ENCODE results near the gene CCM2L.

Gene CCM2L

GRCh38 chr20:31990641-31991338 lies 19.4 kb upstream of the CCM2L start:
- Histone ChIP-seq H3K27ac (no peak overlapping the region), H3K4me3 (no peak overlapping the region)

GRCh38 chr20:31991339-31991705 lies 18.9 kb upstream of the CCM2L start:
- Histone ChIP-seq H3K4me3 (no peak overlapping the region), H3K27ac (no peak overlapping the region)

- no peak overlapping the region for H3K4me3 ChIP-seq
- no peak overlapping the region for H3K27ac ChIP-seq
Observed at GRCh38 chr20:31992086-31992485, 18.2 kb upstream of the CCM2L start.

GRCh38 chr20:31996996-31997395 lies 13.2 kb upstream of the CCM2L start:
- Histone ChIP-seq H3K27ac (no peak overlapping the region), H3K4me3 (no peak overlapping the region)

GRCh38 chr20:31998246-31998645 lies 12.0 kb upstream of the CCM2L start:
- H3K4me3 ChIP-seq: no peak overlapping the region
- H3K27ac ChIP-seq: no peak overlapping the region

GRCh38 chr20:32003325-32003724 lies 6.9 kb upstream of the CCM2L start:
- H3K4me3 ChIP-seq: no peak overlapping the region

GRCh38 chr20:32004963-32005362 lies 5.3 kb upstream of the CCM2L start:
- Histone ChIP-seq H3K27ac (no peak overlapping the region), H3K4me3 (no peak overlapping the region)

More at GRCh38 chr20:32003325-32003724, 6.9 kb upstream of the CCM2L start:
- no peak overlapping the region for H3K27ac ChIP-seq

GRCh38 chr20:32006053-32006452 lies 4.2 kb upstream of the CCM2L start:
- H3K4me3 ChIP-seq: no peak overlapping the region
- no peak overlapping the region for H3K27ac ChIP-seq

GRCh38 chr20:32006841-32007786 lies 3.1 kb upstream of the CCM2L start:
- Histone ChIP-seq H3K27ac (peak overlapping the region in 2 of 21 experiments; percentile 27 to 50), H3K4me3 (no peak overlapping the region)

- Histone ChIP-seq H3K27ac (peak overlapping the region in 4 of 21 experiments; percentile 26 to 63 (median 58)), H3K4me3 (no peak overlapping the region)
Observed at GRCh38 chr20:32007787-32008616, 2.2 kb upstream of the CCM2L start.

- H3K4me3 ChIP-seq: no peak overlapping the region
- peak overlapping the region in 4 of 21 experiments; percentile 10 to 85 (median 46) for H3K27ac ChIP-seq
Observed at GRCh38 chr20:32009564-32009963, 674 bp upstream of the CCM2L start.

- peak overlapping the region; percentile 4 to 14 (median 8) for H3K4me3 ChIP-seq
- H3K27ac ChIP-seq: peak overlapping the region in 8 of 21 experiments; percentile 22 to 85 (median 64)
Observed at GRCh38 chr20:32010666-32011065, 428 bp downstream of the CCM2L start.

- H3K4me3 ChIP-seq: no peak overlapping the region
- no peak overlapping the region for H3K27ac ChIP-seq
Observed at GRCh38 chr20:32012159-32012688, 2.0 kb downstream of the CCM2L start.

- H3K4me3 ChIP-seq: no peak overlapping the region
- H3K27ac ChIP-seq: no peak overlapping the region
Observed at GRCh38 chr20:32013326-32013725, 3.1 kb downstream of the CCM2L start.

GRCh38 chr20:32017711-32018251 lies 7.5 kb downstream of the CCM2L start:
- Histone ChIP-seq H3K4me3 (peak overlapping the region in 1 of 7 experiments; percentile 58), H3K27ac (no peak overlapping the region)

- Histone ChIP-seq H3K4me3 (peak overlapping the region; percentile 34 to 60 (median 48)), H3K27ac (peak overlapping the region in 3 of 21 experiments; percentile 14 to 21 (median 16))
Observed at GRCh38 chr20:32018269-32019155, 8.3 kb downstream of the CCM2L start.

- Histone ChIP-seq H3K4me3 (peak overlapping the region in 6 of 7 experiments; percentile 34 to 60 (median 50)), H3K27ac (no peak overlapping the region)
Observed at GRCh38 chr20:32019156-32019510, 8.9 kb downstream of the CCM2L start.
